CD14-positive monocyte (primary cell): Measurements from ENCODE around the gene SYPL2. TPM values are rescaled to one million over a fixed set of nuclear protein-coding genes. Genes with fewer than 3 reads are reported as not detected.

Source experiments
- DNase-seq, 3 donors: peaks; one replicate each; pipeline ENCODE4 v3.0.0-alpha.2; 2011 to 2022
- H2AFZ ChIP-seq: 2 replicates; pipeline ENCODE4 v1.6.0; 2012; ENCODE audit warnings: mild to moderate bottlenecking, low read depth, low read length, inconsistent platforms; ENCODE audit not compliant: insufficient read depth, poor library complexity, severe bottlenecking
- H3K27ac ChIP-seq, 2 donors: 1 replicate in 1 of 2; 2 replicates in 1 of 2; pipeline ENCODE4 v1.5.1; 2012 to 2013; ENCODE audit warnings: low read length in 2 of 2, control low read depth in 1 of 2, inconsistent platforms in 1 of 2, low read depth in 1 of 2, mild to moderate bottlenecking in 1 of 2
- H3K27me3 ChIP-seq, 2 donors: one replicate each; pipeline versions ENCODE4 v1.6.0 to v1.6.1; 2011 to 2013; ENCODE audit warnings: low read length in 2 of 2; ENCODE audit not compliant: control insufficient read depth in 2 of 2, insufficient read depth in 2 of 2
- H3K36me3 ChIP-seq, 2 donors: replicated peaks in 1 of 2; 1 replicate in 1 of 2; 2 replicates in 1 of 2; pipeline versions ENCODE4 v1.5.1 to v1.6.1; 2012 to 2013; ENCODE audit warnings: low read length in 2 of 2, control low read depth in 1 of 2, inconsistent platforms in 1 of 2, mild to moderate bottlenecking in 1 of 2; ENCODE audit not compliant: insufficient read depth in 2 of 2, control insufficient read depth in 1 of 2
- H3K4me1 ChIP-seq, 2 donors: 1 replicate in 1 of 2; 2 replicates in 1 of 2; pipeline versions ENCODE4 v1.5.1 to v1.6.1; 2012 to 2013; ENCODE audit warnings: low read length in 2 of 2, control low read depth in 1 of 2, inconsistent platforms in 1 of 2, mild to moderate bottlenecking in 1 of 2, moderate library complexity in 1 of 2; ENCODE audit not compliant: insufficient read depth in 2 of 2, control insufficient read depth in 1 of 2
- H3K4me2 ChIP-seq: replicated peaks from 2 replicates; pipeline ENCODE3; 2012; ENCODE audit warnings: low read length, moderate library complexity, mild to moderate bottlenecking; ENCODE audit not compliant: poor library complexity, severe bottlenecking; ENCODE audit errors: extremely low read depth
- H3K4me3 ChIP-seq, 3 experiments: fragments of 200-600 bp in 1 of 3; sonication (generic) in 1 of 3; replicated peaks in 1 of 3; 1 replicate in 2 of 3; 2 replicates in 1 of 3; pipeline ENCODE4 v1.5.1; 2011 to 2013; ENCODE audit warnings: low read length in 3 of 3, mild to moderate bottlenecking in 3 of 3, control low read depth in 2 of 3, low read depth in 2 of 3, inconsistent platforms in 1 of 3, moderate library complexity in 1 of 3
- H3K79me2 ChIP-seq: 2 replicates; pipeline ENCODE4 v1.6.0; 2012; ENCODE audit warnings: mild to moderate bottlenecking, control low read depth, inconsistent platforms, low read length, moderate library complexity; ENCODE audit not compliant: insufficient read depth
- H3K9ac ChIP-seq: 2 replicates; pipeline ENCODE4 v1.6.0; 2017; ENCODE audit warnings: low read length, mild to moderate bottlenecking; ENCODE audit not compliant: insufficient read depth, poor library complexity, severe bottlenecking
- H3K9me3 ChIP-seq, 2 donors: replicated peaks in 1 of 2; 1 replicate in 1 of 2; 2 replicates in 1 of 2; pipeline versions ENCODE4 v1.5.1 to v1.6.1; 2012 to 2013; ENCODE audit warnings: low read length in 2 of 2, control low read depth in 1 of 2; ENCODE audit not compliant: control insufficient read depth in 1 of 2, insufficient read depth in 1 of 2
- H4K20me1 ChIP-seq: 2 replicates; pipeline ENCODE4 v1.6.0; 2012; ENCODE audit warnings: mild to moderate bottlenecking, low read length, control low read depth, moderate library complexity; ENCODE audit not compliant: insufficient read depth
- H3K27ac Mint-ChIP-seq, 7 donors: one replicate each; pipeline ENCODE4 v1.8.0; 2020; ENCODE audit warnings: mild to moderate bottlenecking in 7 of 7, mixed read lengths in 7 of 7, moderate library complexity in 6 of 7, inconsistent platforms in 2 of 7
- H3K27me3 Mint-ChIP-seq, 3 donors: one replicate each; pipeline ENCODE4 v1.8.0; 2021 to 2022; ENCODE audit warnings: low read depth in 3 of 3, mild to moderate bottlenecking in 3 of 3, mixed read lengths in 3 of 3, moderate library complexity in 3 of 3, inconsistent platforms in 1 of 3
- H3K36me3 Mint-ChIP-seq, 2 donors: one replicate each; pipeline ENCODE4 v1.8.0; 2020; ENCODE audit warnings: mixed read lengths in 2 of 2, inconsistent platforms in 1 of 2, mild to moderate bottlenecking in 1 of 2
- H3K4me1 Mint-ChIP-seq: one replicate; pipeline ENCODE4 v1.8.0; 2020; ENCODE audit warnings: mild to moderate bottlenecking, mixed read lengths
- H3K4me3 Mint-ChIP-seq, 2 donors: one replicate each; pipeline ENCODE4 v1.8.0; 2020; ENCODE audit warnings: mild to moderate bottlenecking in 2 of 2, mixed read lengths in 2 of 2, moderate library complexity in 1 of 2
- H3K9me3 Mint-ChIP-seq, 7 donors: one replicate each; pipeline ENCODE4 v1.8.0; 2020 to 2022; ENCODE audit warnings: mixed read lengths in 7 of 7, mild to moderate bottlenecking in 6 of 7, moderate library complexity in 6 of 7, inconsistent platforms in 2 of 7
- WGBS: methylation state at CpG from one replicate; pipeline ENCODE4 v1.1.5; 2013; ENCODE audit warnings: missing lambda C conversion rate; ENCODE audit not compliant: insufficient coverage; 5-methylcytosine and 5-hydroxymethylcytosine counted together
- intact Hi-C, 2 donors: fragments of 100-400 bp; cut with micrococcal nuclease; formaldehyde crosslinking; loops; one replicate each; pipeline versions ENCODE4 v1.15.0 to v1.15.1; 2023
- polyA plus RNA-seq, 3 donors: library from polyadenylated mRNA; depleted of rRNA in 1 of 3; unstranded in 2 of 3; stranded (reverse) in 1 of 3; fragments of 300-500 nt in 2 of 3; fragments of >200 nt in 1 of 3; fragmentation: Illumina TruSeq in 2 of 3; gene quantifications; 1 replicate in 2 of 3; 2 replicates in 1 of 3; pipeline ENCODE4 v1.2.3, GENCODE V29; 2012 to 2021
- TF ChIP-seq, protein P1 (sequence below): fragments of 200-600 bp; IDR thresholded peaks from one replicate; pipeline ENCODE4 v1.8.0; 2022; ENCODE audit warnings: antibody characterized with exemption, mild to moderate bottlenecking

SYPL2 gene
- polyA plus RNA-seq, 3 donors = 0.03 to 0.12 TPM; not detected in 1

DNA sequence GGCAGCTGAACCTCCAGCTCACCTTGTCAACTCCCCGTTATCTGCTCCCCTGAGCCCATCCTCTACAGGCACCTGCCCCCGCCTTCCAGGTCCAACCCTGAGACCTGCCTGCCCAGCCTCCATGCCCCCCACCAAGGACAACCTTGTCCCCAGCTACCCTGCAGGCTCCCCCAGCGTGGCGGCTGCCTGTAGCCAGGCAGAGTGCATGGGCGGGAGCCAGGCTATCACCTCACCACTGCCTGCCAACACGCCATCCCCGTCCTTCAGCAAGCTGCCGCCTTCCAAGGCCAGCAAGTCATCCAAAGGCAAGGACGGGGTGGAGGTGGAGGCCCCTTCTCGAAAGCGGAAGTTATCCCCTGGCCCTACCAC is 24.6 kb downstream of the SYPL2 start:
- no peak for DNase-seq
- H3K9me3 ChIP-seq = no peaks in the 10 kb centered on the region
- peaks cover 15% of the 10 kb centered on the region for H4K20me1 ChIP-seq
- Mint-ChIP-seq H3K27me3 (peaks cover 0 to 5% (median 0%) of the 10 kb centered on the region in 3 donors), H3K4me1 (peaks cover 21% of the 10 kb centered on the region), H3K4me3 (no peak overlapping the region), H3K9me3 (no peaks in the 10 kb centered on the region), H3K36me3 (peaks cover 21 to 24% of the 10 kb centered on the region in 2 donors), H3K27ac (peak overlapping the region in 1 of 7 donors; percentile 30)
- TF ChIP-seq, protein P1, sequence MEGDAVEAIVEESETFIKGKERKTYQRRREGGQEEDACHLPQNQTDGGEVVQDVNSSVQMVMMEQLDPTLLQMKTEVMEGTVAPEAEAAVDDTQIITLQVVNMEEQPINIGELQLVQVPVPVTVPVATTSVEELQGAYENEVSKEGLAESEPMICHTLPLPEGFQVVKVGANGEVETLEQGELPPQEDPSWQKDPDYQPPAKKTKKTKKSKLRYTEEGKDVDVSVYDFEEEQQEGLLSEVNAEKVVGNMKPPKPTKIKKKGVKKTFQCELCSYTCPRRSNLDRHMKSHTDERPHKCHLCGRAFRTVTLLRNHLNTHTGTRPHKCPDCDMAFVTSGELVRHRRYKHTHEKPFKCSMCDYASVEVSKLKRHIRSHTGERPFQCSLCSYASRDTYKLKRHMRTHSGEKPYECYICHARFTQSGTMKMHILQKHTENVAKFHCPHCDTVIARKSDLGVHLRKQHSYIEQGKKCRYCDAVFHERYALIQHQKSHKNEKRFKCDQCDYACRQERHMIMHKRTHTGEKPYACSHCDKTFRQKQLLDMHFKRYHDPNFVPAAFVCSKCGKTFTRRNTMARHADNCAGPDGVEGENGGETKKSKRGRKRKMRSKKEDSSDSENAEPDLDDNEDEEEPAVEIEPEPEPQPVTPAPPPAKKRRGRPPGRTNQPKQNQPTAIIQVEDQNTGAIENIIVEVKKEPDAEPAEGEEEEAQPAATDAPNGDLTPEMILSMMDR = peak; percentile 65
- H3K9ac ChIP-seq = no peak overlapping the region
- H3K36me3 ChIP-seq = peaks cover 3 to 10% of the 10 kb centered on the region in 2 donors
- no peak overlapping the region for H3K4me3 ChIP-seq
- no peaks in the 10 kb centered on the region for H3K27me3 ChIP-seq
- no peak overlapping the region for H2AFZ ChIP-seq
- peaks cover 21% of the 10 kb centered on the region for H3K79me2 ChIP-seq
- intact Hi-C loops = loop anchor here in 1 of 2 donors (2.0 kb wide), 1 partner anchor 42 kb away; no protein-coding TSS in a partner anchor
- 97% methylated on average over 10 of the region's 11 CpGs for WGBS
- peaks cover 12 to 19% of the 10 kb centered on the region in 2 donors for H3K4me1 ChIP-seq
- H3K27ac ChIP-seq = no peak overlapping the region
- H3K4me2 ChIP-seq = no peak overlapping the region

DNA sequence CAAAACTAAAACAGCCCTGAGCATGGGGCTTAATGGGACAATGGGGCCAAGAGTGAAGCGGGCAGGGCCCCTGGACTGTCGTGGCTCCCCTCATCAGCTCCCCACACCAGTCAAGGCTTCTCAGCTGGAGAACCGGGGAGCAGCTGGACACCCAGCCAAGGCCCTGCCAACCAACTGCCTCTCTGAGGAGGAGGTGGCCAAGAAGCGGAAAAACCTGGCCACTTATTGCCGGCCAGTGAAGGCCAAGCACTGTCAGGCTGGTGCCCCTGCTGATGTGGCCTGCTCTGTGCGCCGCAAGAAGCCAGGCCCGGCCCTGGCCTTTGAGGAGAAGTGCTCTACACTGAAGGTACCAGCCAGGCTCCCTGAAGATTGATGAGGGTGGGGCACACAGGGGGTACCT is 25.0 kb downstream of the SYPL2 start:
- Mint-ChIP-seq H3K4me3 (peak overlapping the region in 1 of 2 donors; percentile 41), H3K9me3 (no peaks in the 10 kb centered on the region), H3K27me3 (peaks cover 0 to 5% (median 0%) of the 10 kb centered on the region in 3 donors), H3K36me3 (peaks cover 25 to 26% of the 10 kb centered on the region in 2 donors), H3K4me1 (peaks cover 22% of the 10 kb centered on the region), H3K27ac (no peak overlapping the region)
- DNase-seq = no peak
- H3K27me3 ChIP-seq = no peaks in the 10 kb centered on the region
- H3K36me3 ChIP-seq = peaks cover 8 to 14% of the 10 kb centered on the region in 2 donors
- 100% methylated on average over 5 of the region's 8 CpGs for WGBS
- no peak overlapping the region for H2AFZ ChIP-seq
- peaks cover 19% of the 10 kb centered on the region for H4K20me1 ChIP-seq
- no peak overlapping the region for H3K4me3 ChIP-seq
- intact Hi-C loops = loop anchor here in 1 of 2 donors (2.0 kb wide), 1 partner anchor 41 kb away; no protein-coding TSS in a partner anchor
- H3K4me1 ChIP-seq = peaks cover 12 to 19% of the 10 kb centered on the region in 2 donors
- H3K4me2 ChIP-seq = no peak overlapping the region
- no peak overlapping the region for H3K9ac ChIP-seq
- H3K9me3 ChIP-seq = no peaks in the 10 kb centered on the region
- no peak overlapping the region for H3K27ac ChIP-seq
- H3K79me2 ChIP-seq = peaks cover 25% of the 10 kb centered on the region
- TF ChIP-seq, protein P1 = no peak
